Neutrophil (primary cell): ENCODE results near the gene ANO6.
A peak's percentile ranks its signal among the peaks of the same experiment; 100 is the strongest.

ENCODE experiments used
- H3K27ac ChIP-seq: fragments of 200-600 bp; sonication (generic); 2 replicates; pipeline ENCODE4 v1.5.1; 2016; ENCODE audit warnings: mild to moderate bottlenecking, moderate library complexity
- H3K27me3 ChIP-seq: fragments of 200-600 bp; sonication (generic); 2 replicates; pipeline ENCODE4 v1.6.0; 2016; ENCODE audit warnings: mild to moderate bottlenecking
- H3K36me3 ChIP-seq: fragments of 200-600 bp; sonication (generic); 2 replicates; pipeline ENCODE4 v1.5.1; 2017
- H3K4me1 ChIP-seq, 2 experiments: fragments of 200-600 bp in 1 of 2; sonication (generic) in 1 of 2; 1 replicate in 1 of 2; 2 replicates in 1 of 2; pipeline versions ENCODE4 v1.5.1 to v1.6.1; 2013 to 2016; ENCODE audit warnings: low read depth in 1 of 2, low read length in 1 of 2, mild to moderate bottlenecking in 1 of 2, moderate library complexity in 1 of 2; ENCODE audit not compliant: control insufficient read depth in 1 of 2, insufficient read depth in 1 of 2
- H3K4me3 ChIP-seq, 2 experiments: fragments of 200-600 bp in 1 of 2; sonication (generic) in 1 of 2; 1 replicate in 1 of 2; 2 replicates in 1 of 2; pipeline ENCODE4 v1.5.1; 2013 to 2016; ENCODE audit warnings: low read depth in 1 of 2, low read length in 1 of 2, mild to moderate bottlenecking in 1 of 2, moderate library complexity in 1 of 2
- H3K9me3 ChIP-seq: fragments of 200-600 bp; sonication (generic); 2 replicates; pipeline ENCODE4 v1.5.1; 2016
- TF ChIP-seq, protein P1 (sequence below): fragments of 200-600 bp; sonication (generic); IDR thresholded peaks from 2 replicates; pipeline ENCODE4 v1.5.1; 2016; ENCODE audit warnings: antibody characterized with exemption

The ANO6 gene

DNA sequence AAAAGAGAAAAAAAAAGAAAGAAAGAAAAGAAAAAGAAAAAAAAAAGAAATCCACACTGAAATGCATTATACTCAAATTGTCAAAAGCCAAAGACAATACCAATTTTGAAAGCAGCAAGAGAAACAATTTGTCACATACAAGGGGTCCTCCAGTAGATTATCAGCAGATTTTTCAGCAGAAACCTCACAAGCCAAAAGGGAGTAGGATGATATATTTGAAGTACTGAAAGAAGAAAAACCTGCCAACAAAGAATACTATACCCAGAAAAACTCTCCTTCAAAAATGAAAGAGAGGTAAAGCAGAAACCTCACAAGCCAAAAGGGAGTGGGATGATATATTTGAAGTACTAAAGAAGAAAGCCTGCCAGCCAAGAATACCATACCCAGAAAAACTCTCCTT lies 37.1 kb upstream of the ANO6 start:
- no peak overlapping the region for H3K4me3 ChIP-seq

DNA sequence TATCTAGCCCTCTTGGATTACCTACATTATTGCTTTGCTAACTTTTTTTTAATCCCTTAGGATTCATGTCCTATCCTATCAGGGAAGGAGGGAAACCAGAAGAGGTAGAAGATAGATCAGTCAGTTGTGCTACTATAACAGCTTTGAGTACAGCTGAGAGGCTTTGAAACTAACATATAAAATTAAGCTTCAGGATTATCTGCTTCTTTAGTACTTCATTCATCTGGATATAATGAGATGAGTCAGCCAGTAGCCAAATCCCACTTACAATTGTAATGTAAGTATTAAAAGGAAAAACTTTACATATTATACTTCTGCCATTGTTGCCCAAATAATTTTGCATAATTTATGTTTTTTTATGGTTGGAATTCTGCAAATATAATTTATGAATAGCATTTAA lies 33.4 kb upstream of the ANO6 start:
- Histone ChIP-seq H3K27me3 (no peaks in the 10 kb centered on the region), H3K4me1 (peaks cover 0 to 20% of the 10 kb centered on the region in 2 experiments), H3K4me3 (no peak overlapping the region), H3K9me3 (peaks cover 11% of the 10 kb centered on the region), H3K36me3 (no peaks in the 10 kb centered on the region), H3K27ac (no peak overlapping the region)
- TF ChIP-seq, protein P1, sequence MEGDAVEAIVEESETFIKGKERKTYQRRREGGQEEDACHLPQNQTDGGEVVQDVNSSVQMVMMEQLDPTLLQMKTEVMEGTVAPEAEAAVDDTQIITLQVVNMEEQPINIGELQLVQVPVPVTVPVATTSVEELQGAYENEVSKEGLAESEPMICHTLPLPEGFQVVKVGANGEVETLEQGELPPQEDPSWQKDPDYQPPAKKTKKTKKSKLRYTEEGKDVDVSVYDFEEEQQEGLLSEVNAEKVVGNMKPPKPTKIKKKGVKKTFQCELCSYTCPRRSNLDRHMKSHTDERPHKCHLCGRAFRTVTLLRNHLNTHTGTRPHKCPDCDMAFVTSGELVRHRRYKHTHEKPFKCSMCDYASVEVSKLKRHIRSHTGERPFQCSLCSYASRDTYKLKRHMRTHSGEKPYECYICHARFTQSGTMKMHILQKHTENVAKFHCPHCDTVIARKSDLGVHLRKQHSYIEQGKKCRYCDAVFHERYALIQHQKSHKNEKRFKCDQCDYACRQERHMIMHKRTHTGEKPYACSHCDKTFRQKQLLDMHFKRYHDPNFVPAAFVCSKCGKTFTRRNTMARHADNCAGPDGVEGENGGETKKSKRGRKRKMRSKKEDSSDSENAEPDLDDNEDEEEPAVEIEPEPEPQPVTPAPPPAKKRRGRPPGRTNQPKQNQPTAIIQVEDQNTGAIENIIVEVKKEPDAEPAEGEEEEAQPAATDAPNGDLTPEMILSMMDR: no peak

More for the DNA sequence above, 37.1 kb upstream of the ANO6 start:
- Histone ChIP-seq H3K27me3 (no peaks in the 10 kb centered on the region), H3K27ac (no peak overlapping the region), H3K9me3 (peaks cover 13% of the 10 kb centered on the region), H3K36me3 (no peaks in the 10 kb centered on the region), H3K4me1 (peaks cover 0 to 9% of the 10 kb centered on the region in 2 experiments)
- TF ChIP-seq, protein P1: no peak

DNA sequence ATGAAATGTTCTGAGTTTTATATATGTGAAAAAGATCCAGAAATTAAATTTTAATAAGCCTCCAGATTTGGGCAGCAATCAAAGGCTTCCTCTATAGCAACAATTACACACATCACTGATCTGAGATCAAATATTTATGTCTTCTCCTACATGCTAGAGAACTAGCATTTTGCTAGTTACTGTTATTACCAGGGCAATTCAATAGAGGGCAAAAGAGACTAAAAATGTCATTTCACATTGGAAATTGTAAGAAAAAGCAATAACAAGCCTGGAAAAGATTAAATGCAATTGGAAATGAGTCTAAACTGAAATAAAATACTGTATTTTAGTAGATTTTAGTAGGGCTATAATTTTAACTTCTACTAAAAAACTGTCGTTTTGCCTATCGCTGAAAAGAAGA lies 32.6 kb upstream of the ANO6 start:
- Histone ChIP-seq H3K4me3 (no peak overlapping the region), H3K27ac (no peak overlapping the region), H3K27me3 (no peaks in the 10 kb centered on the region), H3K4me1 (peaks cover 0 to 20% of the 10 kb centered on the region in 2 experiments), H3K36me3 (no peaks in the 10 kb centered on the region), H3K9me3 (peaks cover 9% of the 10 kb centered on the region)
- TF ChIP-seq, protein P1: no peak

DNA sequence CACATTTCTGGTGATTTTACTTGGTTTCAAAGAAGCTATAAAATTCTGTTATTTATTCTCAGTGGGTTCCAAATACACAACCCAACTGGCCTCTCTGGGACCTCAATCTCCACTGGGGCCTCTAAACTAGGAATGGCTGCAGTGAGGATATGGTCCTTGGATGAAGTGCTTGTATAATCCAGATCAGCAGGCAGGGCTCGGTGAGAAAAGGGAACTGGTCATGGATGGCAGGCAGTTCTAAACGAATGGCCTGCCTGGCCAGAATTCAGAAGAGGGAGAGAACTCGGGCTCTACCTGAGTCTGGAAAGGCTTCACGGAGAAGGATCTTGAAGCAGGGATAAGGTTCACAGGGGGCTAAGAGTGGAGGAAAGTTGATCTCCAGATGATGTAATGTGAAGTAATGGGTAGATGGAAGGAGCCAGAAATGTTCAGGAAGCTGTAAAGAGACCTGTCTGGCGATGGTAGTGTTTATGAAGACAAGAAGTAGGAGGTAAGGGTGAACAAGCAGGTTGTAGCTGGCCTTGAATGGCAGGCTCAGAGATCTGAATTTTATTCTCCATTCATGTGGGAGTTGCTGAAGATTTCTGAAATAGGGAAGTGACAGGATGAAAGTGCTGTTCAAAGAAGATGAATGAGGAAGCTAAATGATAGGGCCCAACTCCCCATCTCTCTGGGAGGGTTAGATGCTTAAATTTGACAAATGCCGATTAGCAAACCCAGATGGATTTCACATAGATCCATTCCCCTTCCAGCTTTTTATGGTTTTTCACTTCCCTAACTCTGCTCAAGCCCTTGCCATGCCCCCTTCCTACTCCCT lies 31.5 kb upstream of the ANO6 start:
- peak overlapping the region; percentile 43 for H3K27ac ChIP-seq
- H3K27me3 ChIP-seq: no peaks in the 10 kb centered on the region
- no peaks in the 10 kb centered on the region for H3K36me3 ChIP-seq
- H3K9me3 ChIP-seq: peaks cover 6% of the 10 kb centered on the region
- peaks cover 4 to 24% of the 10 kb centered on the region in 2 experiments for H3K4me1 ChIP-seq
- TF ChIP-seq, protein P1: no peak
- no peak overlapping the region for H3K4me3 ChIP-seq

DNA sequence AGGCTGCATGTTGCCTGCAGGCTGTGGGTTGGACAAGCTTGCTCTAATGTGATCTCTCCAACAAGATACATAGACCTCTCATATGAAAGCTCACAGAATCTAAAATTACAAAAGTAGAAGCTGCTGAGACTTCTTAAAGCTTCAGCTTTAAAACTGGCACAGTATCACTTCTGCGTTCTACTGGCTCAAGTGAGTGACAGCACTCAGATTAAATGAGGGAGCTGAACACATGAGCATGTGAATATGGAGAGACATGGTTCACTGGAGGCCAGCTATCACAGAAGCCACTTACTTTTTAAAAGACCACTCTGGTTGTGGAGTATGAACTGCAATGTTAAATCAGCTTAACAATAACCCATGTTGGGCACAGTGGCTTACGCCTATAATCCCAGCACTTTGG lies 29.1 kb upstream of the ANO6 start:
- Histone ChIP-seq H3K4me1 (peaks cover 20 to 44% of the 10 kb centered on the region in 2 experiments), H3K27me3 (no peaks in the 10 kb centered on the region), H3K4me3 (no peak overlapping the region), H3K36me3 (no peaks in the 10 kb centered on the region), H3K27ac (no peak overlapping the region), H3K9me3 (no peaks in the 10 kb centered on the region)
- TF ChIP-seq, protein P1: no peak
